GM12874 (cell line): Measurements from ENCODE around the gene RGS2.

Experiments
- CTCF ChIP-seq: IDR thresholded peaks from 2 replicates; pipeline ENCODE4 v1.5.1; 2011; ENCODE audit warnings: low read depth, mild to moderate bottlenecking, control low read depth, low read length, moderate library complexity; ENCODE audit not compliant: insufficient read depth

The RGS2 gene

GRCh38 chr1:192784397-192784796 is 24.4 kb upstream of the RGS2 start:
- TF ChIP-seq CTCF = no peak

GRCh38 chr1:192786576-192786975 is 22.3 kb upstream of the RGS2 start:
- TF ChIP-seq CTCF = no peak

GRCh38 chr1:192787914-192788585 is 20.8 kb upstream of the RGS2 start:
- TF ChIP-seq CTCF = no peak

- no peak for TF ChIP-seq CTCF
Observed at GRCh38 chr1:192789871-192790270, 19.0 kb upstream of the RGS2 start.

- TF ChIP-seq CTCF = no peak
Observed at GRCh38 chr1:192792628-192793027, 16.2 kb upstream of the RGS2 start.

- no peak for TF ChIP-seq CTCF
Observed at GRCh38 chr1:192793983-192794767, 14.7 kb upstream of the RGS2 start.

GRCh38 chr1:192794768-192795035 is 14.1 kb upstream of the RGS2 start:
- no peak for TF ChIP-seq CTCF
